ENCODE measurements around the gene SLC10A4. TPM values are rescaled to one million over a fixed set of nuclear protein-coding genes. Genes with fewer than 3 reads are reported as not detected.

Gene SLC10A4
- total and polyA plus RNA-seq, 2 of the 13 experiments (the other 11 are each of a cell fraction or from before 2014, with no cell fraction given) = 0.04 to 0.07 TPM

GRCh38 chr4:48483777-48484493, 792 bp downstream of the SLC10A4 start:
- POLR2A ChIA-PET = no interaction called here

More at GRCh38 chr4:48483777-48484493, 792 bp downstream of the SLC10A4 start:
- H3K36me3 ChIP-seq (replicated peaks in 1 of 2; ENCODE audit: control insufficient read depth in 1 of 2, insufficient read depth in 2 of 2, low read length in 2 of 2) = no peaks in the 10 kb centered on the region
- DNase-seq (ENCODE audit: low spot score) = no peak
- peak overlapping the region; percentile 32; the same call in 1 of the 2 replicates for H3K4me2 ChIP-seq (ENCODE audit: low read depth, low read length)
- 76% methylated on average over 58 of the region's 66 CpGs for whole genome bisulfite sequencing (ENCODE audit: low lambda C conversion rate)
- ATAC-seq = peak; percentile 53
- CTCF ChIA-PET (ENCODE audit: low intra/inter-chr PET ratio, low total read pairs) = no interaction called here
- BruUV-seq (replicated peaks) = no TSS peak
- TF ChIP-seq BRF2 (CRISPR knock-in tag; IDR thresholded peaks at IDR 0.05) = no peak
- no peak for TF ChIP-seq EED (CRISPR knock-in tag; IDR thresholded peaks at IDR 0.05)
- TF ChIP-seq POLR2AphosphoS5 (IDR thresholded peaks at IDR 0.05; ENCODE audit: low read depth, low read length) = no peak
- TF ChIP-seq TCF7L2 (IDR thresholded peaks at IDR 0.05; ENCODE audit: low read depth, low read length) = no peak
- TF ChIP-seq, protein P1, sequence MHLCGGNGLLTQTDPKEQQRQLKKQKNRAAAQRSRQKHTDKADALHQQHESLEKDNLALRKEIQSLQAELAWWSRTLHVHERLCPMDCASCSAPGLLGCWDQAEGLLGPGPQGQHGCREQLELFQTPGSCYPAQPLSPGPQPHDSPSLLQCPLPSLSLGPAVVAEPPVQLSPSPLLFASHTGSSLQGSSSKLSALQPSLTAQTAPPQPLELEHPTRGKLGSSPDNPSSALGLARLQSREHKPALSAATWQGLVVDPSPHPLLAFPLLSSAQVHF (CRISPR knock-in tag; IDR thresholded peaks at IDR 0.05) = no peak
- TF ChIP-seq, protein P2, sequence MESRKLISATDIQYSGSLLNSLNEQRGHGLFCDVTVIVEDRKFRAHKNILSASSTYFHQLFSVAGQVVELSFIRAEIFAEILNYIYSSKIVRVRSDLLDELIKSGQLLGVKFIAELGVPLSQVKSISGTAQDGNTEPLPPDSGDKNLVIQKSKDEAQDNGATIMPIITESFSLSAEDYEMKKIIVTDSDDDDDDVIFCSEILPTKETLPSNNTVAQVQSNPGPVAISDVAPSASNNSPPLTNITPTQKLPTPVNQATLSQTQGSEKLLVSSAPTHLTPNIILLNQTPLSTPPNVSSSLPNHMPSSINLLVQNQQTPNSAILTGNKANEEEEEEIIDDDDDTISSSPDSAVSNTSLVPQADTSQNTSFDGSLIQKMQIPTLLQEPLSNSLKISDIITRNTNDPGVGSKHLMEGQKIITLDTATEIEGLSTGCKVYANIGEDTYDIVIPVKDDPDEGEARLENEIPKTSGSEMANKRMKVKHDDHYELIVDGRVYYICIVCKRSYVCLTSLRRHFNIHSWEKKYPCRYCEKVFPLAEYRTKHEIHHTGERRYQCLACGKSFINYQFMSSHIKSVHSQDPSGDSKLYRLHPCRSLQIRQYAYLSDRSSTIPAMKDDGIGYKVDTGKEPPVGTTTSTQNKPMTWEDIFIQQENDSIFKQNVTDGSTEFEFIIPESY (CRISPR knock-in tag; IDR thresholded peaks at IDR 0.05) = peak; percentile 20; the same call in 1 of the 2 replicates
- TF ChIP-seq, protein P3, sequence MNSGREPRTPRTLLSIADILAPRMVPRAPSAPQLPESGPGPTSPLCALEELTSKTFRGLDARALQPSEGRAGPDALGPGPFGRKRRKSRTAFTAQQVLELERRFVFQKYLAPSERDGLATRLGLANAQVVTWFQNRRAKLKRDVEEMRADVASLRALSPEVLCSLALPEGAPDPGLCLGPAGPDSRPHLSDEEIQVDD (CRISPR knock-in tag; IDR thresholded peaks at IDR 0.05; ENCODE audit: borderline replicate concordance) = no peak
- no peaks in the 10 kb centered on the region for H3K79me2 ChIP-seq (ENCODE audit: insufficient read depth, low read length)
- no peaks in the 10 kb centered on the region for H3K9me3 ChIP-seq (ENCODE audit: low read length)
- peaks cover 0 to 31% of the 10 kb centered on the region in 2 experiments; a peak in 3 of 5 replicates for H3K27me3 ChIP-seq (ENCODE audit: control insufficient read depth in 1 of 2, insufficient read depth in 2 of 2, low read length in 2 of 2)
- H4K20me1 ChIP-seq (ENCODE audit: insufficient read depth, low read length) = no peaks in the 10 kb centered on the region
- H2AFZ ChIP-seq (ENCODE audit: low read length) = no peak overlapping the region
- no peak overlapping the region for H3K9ac ChIP-seq (ENCODE audit: insufficient read depth, low read depth, low read length)
- in situ Hi-C loops (cut with HindIII; ENCODE audit: extremely low pct_ligation_motif_present, low pct_unique_long_range_greater_than_20kb) = no loop called here
- peak overlapping the region in 1 of 3 experiments; percentile 52; a peak in 1 of 6 replicates for H3K4me3 ChIP-seq (replicated peaks in 1 of 3; ENCODE audit: insufficient read depth in 1 of 3, low read depth in 2 of 3, low read length in 3 of 3)
- H3K4me1 ChIP-seq (ENCODE audit: insufficient read depth, low read length) = no peaks in the 10 kb centered on the region
- intact Hi-C loops (cut with micrococcal nuclease; ENCODE audit: unreplicated experiment) = no loop called here
- no peak for FAIRE-seq
- H3K27ac ChIP-seq (ENCODE audit: extremely low read length, insufficient read depth, low read length) = no peak overlapping the region

Measured in HepG2 (cell line).